OCI-LY1 (cell line): ENCODE results near the gene TMEM204.

Experiments
- EZH2 ChIP-seq: fragments of 200-600 bp; sonication (generic), shearing (Covaris generic); IDR thresholded peaks from 2 replicates; pipeline ENCODE4 v1.8.0; 2017; ENCODE audit warnings: borderline replicate concordance, mixed run types, mild to moderate bottlenecking, antibody characterized with exemption, low read length, moderate library complexity, mixed read lengths
- TF ChIP-seq, protein P1 (sequence below): fragments of 200-600 bp; sonication (generic), shearing (Covaris generic); IDR thresholded peaks from 2 replicates; pipeline ENCODE4 v1.5.1; 2017; ENCODE audit warnings: mild to moderate bottlenecking, antibody characterized with exemption, low read length, moderate library complexity, mixed read lengths

- TF ChIP-seq, protein P1, sequence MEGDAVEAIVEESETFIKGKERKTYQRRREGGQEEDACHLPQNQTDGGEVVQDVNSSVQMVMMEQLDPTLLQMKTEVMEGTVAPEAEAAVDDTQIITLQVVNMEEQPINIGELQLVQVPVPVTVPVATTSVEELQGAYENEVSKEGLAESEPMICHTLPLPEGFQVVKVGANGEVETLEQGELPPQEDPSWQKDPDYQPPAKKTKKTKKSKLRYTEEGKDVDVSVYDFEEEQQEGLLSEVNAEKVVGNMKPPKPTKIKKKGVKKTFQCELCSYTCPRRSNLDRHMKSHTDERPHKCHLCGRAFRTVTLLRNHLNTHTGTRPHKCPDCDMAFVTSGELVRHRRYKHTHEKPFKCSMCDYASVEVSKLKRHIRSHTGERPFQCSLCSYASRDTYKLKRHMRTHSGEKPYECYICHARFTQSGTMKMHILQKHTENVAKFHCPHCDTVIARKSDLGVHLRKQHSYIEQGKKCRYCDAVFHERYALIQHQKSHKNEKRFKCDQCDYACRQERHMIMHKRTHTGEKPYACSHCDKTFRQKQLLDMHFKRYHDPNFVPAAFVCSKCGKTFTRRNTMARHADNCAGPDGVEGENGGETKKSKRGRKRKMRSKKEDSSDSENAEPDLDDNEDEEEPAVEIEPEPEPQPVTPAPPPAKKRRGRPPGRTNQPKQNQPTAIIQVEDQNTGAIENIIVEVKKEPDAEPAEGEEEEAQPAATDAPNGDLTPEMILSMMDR, result no peak
- no peak for TF ChIP-seq EZH2
These were observed 19.0 kb upstream of the TMEM204 start for GRCh38 chr16:1514507-1514906.
